Measurements from ENCODE around the gene PRAF2.

DNA sequence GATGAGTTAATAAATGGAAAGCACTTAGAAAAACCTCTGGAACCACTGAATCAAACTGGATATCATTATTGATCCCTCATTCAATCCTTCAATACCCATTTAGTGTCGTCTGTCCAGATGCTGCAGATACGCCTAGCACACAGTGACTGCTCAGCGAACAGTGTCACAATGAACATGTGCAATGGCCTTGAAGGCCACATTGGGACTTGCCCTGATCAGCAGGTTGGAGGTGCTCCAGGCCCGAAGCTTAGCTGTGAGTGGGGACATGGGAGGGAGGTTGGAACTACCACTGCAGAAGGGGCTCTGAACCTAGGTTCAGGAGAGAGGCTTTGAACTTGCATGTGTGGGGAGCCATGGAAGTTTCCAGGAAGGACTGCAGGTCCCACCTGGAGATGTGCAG is 32.5 kb upstream of the PRAF2 start:
- TF ChIP-seq SUZ12 (IDR thresholded peaks at IDR 0.05; ENCODE audit: extremely low read depth, insufficient read depth, insufficient read length) (no peak), ZNF274 (IDR thresholded peaks at IDR 0.05; ENCODE audit: low read depth, low read length) (no peak)
